DOHH2 (cell line): ENCODE results near the gene MACROD2.

Experiments used
- EZH2phosphoT487 ChIP-seq: fragments of 200-600 bp; sonication (generic); IDR thresholded peaks from 2 replicates; pipeline ENCODE4 v1.6.1; 2017; ENCODE audit warnings: borderline replicate concordance, mild to moderate bottlenecking, antibody characterized with exemption, low read length, moderate library complexity, mixed read lengths
- TF ChIP-seq, protein P1 (sequence below): fragments of 200-600 bp; sonication (generic); IDR thresholded peaks from one replicate; pipeline ENCODE4 v1.5.1; 2014; ENCODE audit warnings: antibody characterized with exemption, mild to moderate bottlenecking, low read depth, low read length; ENCODE audit not compliant: poor library complexity, severe bottlenecking

DNA sequence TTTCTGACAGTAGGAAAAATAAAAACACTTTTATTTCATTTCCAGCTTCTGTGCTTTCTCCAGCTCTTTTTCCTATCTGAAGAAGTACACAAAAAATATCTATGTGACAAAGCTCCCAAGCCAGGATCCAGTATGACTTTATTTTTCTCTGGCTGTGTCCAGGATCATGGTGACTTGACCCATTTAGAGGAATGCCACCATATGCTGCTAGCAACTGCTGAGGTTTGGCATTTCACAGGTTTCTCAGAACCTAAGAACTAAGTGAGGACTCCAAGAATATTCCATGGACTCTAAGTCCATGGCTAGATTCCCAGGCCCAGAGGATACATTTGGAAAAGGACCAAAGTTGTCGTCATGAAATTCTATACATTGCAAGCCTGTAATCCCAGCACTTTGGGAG, 1218.7 kb downstream of the MACROD2 start:
- TF ChIP-seq, protein P1, sequence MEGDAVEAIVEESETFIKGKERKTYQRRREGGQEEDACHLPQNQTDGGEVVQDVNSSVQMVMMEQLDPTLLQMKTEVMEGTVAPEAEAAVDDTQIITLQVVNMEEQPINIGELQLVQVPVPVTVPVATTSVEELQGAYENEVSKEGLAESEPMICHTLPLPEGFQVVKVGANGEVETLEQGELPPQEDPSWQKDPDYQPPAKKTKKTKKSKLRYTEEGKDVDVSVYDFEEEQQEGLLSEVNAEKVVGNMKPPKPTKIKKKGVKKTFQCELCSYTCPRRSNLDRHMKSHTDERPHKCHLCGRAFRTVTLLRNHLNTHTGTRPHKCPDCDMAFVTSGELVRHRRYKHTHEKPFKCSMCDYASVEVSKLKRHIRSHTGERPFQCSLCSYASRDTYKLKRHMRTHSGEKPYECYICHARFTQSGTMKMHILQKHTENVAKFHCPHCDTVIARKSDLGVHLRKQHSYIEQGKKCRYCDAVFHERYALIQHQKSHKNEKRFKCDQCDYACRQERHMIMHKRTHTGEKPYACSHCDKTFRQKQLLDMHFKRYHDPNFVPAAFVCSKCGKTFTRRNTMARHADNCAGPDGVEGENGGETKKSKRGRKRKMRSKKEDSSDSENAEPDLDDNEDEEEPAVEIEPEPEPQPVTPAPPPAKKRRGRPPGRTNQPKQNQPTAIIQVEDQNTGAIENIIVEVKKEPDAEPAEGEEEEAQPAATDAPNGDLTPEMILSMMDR, result no peak
- TF ChIP-seq EZH2phosphoT487, result no peak
